GM19035 (cell line): Measurements from ENCODE around the gene UTP15.

Experiments
- ATAC-seq: cut with Tn5 transposase; IDR thresholded peaks from one replicate; pipeline ENCODE4 v1.9.1; 2021; ENCODE audit not compliant: unreplicated experiment

The UTP15 gene

GRCh38 chr5:73565139-73565968, at the start of gene UTP15, which contains the start of gene ANKRA2:
Gene UTP15, plus strand, starts transcription at chr5:73565743. Its CDS starts 1,602 bp downstream, at chr5:73567345.
Gene ANKRA2, minus strand, starts transcription at chr5:73565639. Its CDS starts 2,758 bp downstream, at chr5:73562881.
- peak; percentile 97 for ATAC-seq

DNA sequence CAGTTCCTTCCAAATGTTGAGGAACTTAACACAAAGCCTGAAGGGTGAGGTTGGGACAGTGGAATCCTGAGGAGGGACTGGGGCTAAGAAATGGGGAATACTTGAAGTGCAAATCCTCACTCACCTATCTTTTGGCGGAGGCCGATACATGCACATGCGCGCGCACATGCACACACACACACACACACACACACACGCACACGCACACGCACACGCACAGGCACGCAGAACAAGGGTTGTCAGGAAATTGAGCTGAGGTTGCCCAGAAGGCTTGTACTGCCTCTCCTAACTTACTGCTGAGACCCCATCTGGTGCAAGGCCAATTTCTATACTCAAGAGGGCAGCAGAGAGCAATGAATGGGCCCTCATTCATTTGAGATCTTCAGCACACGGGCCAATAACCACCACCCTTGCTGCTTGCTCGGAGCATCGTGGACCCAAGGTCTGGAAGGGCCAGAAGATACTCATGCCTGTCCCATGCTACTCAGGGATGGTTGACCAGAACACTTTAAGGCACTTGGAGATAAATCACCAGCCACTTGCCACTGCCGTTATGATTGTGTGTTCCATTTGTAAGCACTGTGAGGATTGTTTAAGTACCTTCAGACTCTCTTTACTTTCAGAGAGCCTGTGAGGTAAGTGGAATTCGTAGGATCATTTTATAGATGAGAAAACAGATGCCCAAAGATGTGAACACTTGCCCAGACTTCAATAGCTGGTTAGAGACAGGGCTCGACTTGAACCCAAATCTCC, 45.8 kb upstream of the UTP15 start:
- ATAC-seq: peak; percentile 94

GRCh38 chr5:73522989-73523388, 42.6 kb upstream of the UTP15 start:
- ATAC-seq: no peak

- ATAC-seq: no peak
Observed at GRCh38 chr5:73523861-73524260, 41.7 kb upstream of the UTP15 start.

- no peak for ATAC-seq
Observed at GRCh38 chr5:73525606-73526203, 39.8 kb upstream of the UTP15 start.

- ATAC-seq: no peak
Observed at GRCh38 chr5:73528248-73528647, 37.3 kb upstream of the UTP15 start.

- no peak for ATAC-seq
Observed at GRCh38 chr5:73529081-73529480, 36.5 kb upstream of the UTP15 start.

- no peak for ATAC-seq
Observed at GRCh38 chr5:73531356-73531755, 34.2 kb upstream of the UTP15 start.

GRCh38 chr5:73532195-73532594, 33.3 kb upstream of the UTP15 start:
- no peak for ATAC-seq

DNA sequence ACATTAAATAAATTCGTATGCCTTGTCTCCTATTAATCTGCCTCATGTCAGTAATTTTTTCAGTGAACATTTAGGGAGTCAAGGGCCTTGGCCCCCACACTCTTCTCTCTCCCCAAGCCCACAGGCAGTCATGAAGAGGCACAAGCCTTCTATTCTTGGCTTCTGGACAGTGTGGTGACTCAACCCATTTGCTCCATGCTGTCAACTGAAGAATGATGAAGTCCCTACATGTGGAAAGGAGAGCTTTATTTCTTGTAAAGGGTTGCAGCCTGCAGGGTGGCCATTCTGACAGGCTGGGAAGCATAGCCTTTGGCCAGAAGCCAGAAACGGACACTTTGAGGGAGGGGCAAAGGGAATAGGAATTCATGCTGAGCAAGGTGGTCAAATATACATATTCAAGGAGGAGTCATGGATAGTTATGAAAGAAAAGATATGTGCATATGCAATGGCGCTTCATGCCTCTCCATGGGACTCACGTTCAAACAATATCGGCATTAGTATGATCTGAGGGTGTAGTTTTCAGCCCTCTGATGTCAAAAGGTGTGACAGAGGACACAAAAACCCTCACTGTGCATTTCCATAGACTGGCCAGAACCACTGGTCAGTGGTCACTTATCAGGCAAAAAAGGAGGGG, 31.4 kb upstream of the UTP15 start:
- no peak for ATAC-seq

DNA sequence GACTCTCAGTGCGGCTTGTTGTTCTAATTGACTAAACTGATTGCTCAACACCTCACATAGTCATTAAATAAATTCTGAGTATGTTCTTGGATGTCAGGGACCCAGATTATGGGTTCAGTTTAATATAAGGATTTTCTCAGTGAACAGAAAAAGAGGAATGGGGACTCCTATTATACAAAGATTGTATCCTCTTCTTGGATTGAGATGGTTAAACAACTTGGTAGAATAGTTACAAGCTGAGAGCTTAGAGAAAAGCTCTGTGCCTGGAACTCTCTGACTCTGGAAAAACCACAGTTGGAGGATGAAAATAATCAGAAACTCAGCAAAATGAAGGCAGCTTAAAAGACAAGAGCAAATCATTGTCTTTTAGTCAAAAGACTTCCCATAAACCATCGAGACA, 30.6 kb upstream of the UTP15 start:
- ATAC-seq: no peak

DNA sequence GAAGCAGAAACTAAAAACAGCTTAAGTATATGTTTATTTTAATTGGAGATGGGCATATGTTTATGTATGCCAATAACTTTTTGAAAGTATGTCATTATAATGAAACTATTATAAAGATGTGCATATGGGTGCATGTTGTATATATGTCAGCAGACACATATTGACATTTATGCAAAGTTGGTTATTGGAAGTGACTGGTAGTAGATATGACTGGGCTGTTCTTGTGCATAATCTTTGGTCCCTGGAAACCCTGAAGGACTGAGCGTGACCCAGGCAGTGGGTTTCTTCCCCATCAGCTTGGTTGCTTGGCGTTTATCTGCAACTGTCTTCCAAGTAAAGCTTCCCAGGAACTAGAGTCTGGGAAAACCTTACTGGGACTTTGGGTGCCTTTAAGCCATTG, 25.8 kb upstream of the UTP15 start:
- ATAC-seq: no peak

DNA sequence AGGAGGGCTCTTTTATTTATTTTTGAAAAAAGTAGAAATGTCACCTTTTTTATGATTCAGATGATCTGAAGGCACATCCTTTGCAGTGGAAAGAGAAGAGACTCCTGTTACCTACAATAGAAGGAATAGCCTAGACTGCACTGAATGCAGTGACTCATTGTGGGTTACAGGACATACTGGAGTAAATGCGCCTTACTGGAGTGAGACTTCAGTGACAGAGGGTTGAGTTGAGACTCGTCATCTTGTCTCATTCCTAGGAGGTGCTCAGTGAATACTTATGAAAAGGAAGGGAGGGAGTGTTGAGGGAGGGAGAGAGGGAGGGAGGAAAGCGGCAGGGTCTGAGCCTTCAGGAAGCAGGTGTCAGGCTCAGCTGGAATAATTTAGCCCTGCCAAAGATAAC, 25.4 kb upstream of the UTP15 start:
- ATAC-seq: no peak

DNA sequence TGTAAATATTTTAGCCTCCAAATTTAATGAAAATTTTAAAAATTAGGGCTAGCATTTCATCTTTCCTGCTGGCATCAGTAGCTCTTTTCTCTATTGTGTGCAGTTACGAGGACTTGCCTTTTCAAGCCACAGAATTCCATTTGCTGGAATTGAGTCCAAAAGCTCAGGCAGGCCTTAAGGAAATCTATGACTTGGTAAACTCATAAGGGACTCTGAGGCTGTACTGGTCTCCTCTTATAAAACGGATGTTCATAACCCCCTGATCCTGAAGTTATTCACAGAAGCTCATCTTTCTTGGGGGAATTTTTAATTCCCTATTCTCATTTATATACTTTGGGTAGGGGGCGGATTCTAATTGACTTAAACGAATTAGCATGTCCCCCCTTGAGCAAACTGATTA, 23.5 kb upstream of the UTP15 start:
- no peak for ATAC-seq

DNA sequence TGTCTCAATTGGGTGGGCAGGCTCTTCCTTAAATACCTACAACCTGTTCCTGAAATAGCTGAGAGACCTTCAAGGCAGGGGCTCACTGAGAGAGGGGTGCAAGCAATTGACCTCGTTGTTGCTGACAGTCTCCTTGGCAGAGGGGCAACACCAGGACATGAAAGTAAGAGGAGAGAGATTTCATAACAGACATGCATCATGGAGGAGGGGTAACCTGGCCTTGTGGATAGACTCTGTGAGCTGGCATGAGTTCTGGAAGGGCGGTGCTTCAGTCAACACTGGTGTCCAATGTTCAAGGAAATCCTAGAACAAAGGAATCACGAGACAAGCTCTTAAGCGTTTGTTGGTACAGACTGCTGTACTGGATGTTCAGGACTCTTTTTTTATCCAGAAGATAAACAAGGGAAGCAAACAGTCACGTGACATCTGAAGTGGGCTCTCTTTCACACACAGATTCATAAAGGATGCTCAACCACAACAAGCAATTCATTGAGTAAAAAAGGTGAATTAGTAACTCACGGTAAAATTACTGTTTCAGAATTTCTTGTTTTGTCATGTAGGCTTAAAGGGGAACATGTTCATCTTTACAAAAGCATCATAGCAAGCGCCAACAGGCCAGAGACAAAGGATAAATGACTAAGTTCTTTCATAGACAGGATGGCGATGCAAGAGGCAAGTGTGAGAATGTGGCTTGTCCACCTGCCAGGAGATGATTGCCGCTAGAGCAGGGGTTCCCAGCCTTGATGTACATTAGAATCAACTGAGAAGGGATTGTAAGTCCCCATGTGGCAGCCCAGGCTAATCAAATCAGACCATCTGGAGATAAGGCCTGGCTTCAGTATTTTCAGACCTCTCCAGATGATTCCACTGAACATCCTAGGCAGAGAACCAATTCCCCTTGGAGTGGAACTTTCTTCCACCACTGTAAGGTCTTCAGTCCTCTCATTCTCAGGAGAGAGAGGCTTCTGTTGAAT, 20.8 kb upstream of the UTP15 start:
- ATAC-seq: no peak

- no peak for ATAC-seq
Observed at GRCh38 chr5:73545403-73545779, 20.2 kb upstream of the UTP15 start.

GRCh38 chr5:73550016-73550415, 15.5 kb upstream of the UTP15 start:
- no peak for ATAC-seq

GRCh38 chr5:73552642-73553041, 12.9 kb upstream of the UTP15 start:
- ATAC-seq: no peak

DNA sequence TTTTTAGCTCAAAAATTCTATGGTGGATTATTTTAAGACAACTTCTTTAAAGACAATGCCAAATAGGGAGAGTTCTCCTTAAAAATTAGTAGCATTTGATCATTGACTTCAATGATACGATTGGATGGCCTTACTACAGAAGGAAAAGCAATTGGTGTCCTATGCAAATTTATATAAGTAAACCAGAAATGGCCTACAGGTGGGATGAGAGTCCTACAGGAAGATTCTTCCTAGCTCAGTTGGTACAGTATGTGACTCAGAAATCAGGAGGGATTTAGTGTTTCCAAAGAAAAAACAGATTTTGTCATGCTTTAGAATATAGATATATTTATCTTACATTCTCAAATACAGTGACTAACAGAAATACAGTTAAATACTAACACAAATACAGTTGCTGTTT, 6.6 kb upstream of the UTP15 start:
- no peak for ATAC-seq

DNA sequence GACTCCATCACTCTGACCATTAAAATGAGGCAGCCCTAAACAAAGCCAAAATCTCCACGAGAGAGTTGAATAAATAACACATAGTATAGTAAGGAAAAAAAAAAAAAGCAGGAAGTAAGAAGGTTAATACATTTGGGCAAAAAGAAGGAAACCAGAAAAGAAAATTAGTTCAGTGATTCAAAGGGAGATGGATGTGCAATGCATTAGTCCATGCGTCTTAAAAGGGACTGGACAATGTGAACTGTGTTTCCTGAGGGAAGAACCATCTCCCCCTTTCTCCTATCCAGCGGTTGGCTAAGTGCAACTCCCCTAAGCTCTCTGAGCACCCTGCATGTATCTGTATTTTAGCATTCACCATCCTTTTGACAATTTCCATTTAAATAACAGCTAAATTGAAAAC, 1.5 kb upstream of the UTP15 start:
- no peak for ATAC-seq
